ENCODE measurements around the gene NASP.

- TF ChIP-seq, protein P1, sequence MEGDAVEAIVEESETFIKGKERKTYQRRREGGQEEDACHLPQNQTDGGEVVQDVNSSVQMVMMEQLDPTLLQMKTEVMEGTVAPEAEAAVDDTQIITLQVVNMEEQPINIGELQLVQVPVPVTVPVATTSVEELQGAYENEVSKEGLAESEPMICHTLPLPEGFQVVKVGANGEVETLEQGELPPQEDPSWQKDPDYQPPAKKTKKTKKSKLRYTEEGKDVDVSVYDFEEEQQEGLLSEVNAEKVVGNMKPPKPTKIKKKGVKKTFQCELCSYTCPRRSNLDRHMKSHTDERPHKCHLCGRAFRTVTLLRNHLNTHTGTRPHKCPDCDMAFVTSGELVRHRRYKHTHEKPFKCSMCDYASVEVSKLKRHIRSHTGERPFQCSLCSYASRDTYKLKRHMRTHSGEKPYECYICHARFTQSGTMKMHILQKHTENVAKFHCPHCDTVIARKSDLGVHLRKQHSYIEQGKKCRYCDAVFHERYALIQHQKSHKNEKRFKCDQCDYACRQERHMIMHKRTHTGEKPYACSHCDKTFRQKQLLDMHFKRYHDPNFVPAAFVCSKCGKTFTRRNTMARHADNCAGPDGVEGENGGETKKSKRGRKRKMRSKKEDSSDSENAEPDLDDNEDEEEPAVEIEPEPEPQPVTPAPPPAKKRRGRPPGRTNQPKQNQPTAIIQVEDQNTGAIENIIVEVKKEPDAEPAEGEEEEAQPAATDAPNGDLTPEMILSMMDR (IDR thresholded peaks at IDR 0.05 in 4 of 5, conservative IDR thresholded peaks at IDR 0.05 in 1 of 5): no peak
- TF ChIP-seq POLR2A (IDR thresholded peaks at IDR 0.05): no peak
These were observed 59.5 kb downstream of the NASP start for GRCh38 chr1:45643321-45643720.
